K562 (cell line): ENCODE data around the gene RFX7. TPM values are rescaled to one million over a fixed set of nuclear protein-coding genes. Genes with fewer than 3 reads are reported as not detected.

Experiments
- CLOCK ChIP-seq: fragments of 250-450 bp; sonication (Bioruptor Pico); IDR thresholded peaks from 2 replicates; pipeline ENCODE4 v1.4.0; 2020; ENCODE audit warnings: mild to moderate bottlenecking, moderate library complexity, borderline replicate concordance
- DNMT1 ChIP-seq: fragments of 450-650 bp; IDR thresholded peaks from 2 replicates; pipeline ENCODE4 v1.6.1; 2016; ENCODE audit warnings: antibody characterized with exemption, mild to moderate bottlenecking
- HNRNPUL1 ChIP-seq: fragments of 200-400 bp; formaldehyde crosslinking; IDR thresholded peaks from 2 replicates; pipeline ENCODE4 v1.6.1; 2017; ENCODE audit warnings: low read length
- IFI16 ChIP-seq: fragments of 250-450 bp; sonication (Bioruptor Pico); IDR thresholded peaks from 2 replicates; pipeline ENCODE4 v2.1.2; 2022; ENCODE audit warnings: mild to moderate bottlenecking, inconsistent platforms
- MGA ChIP-seq: fragments of 450-650 bp; IDR thresholded peaks from 2 replicates; pipeline ENCODE4 v1.6.1; 2016; ENCODE audit warnings: mild to moderate bottlenecking, moderate library complexity
- PML ChIP-seq: IDR thresholded peaks from 2 replicates; pipeline ENCODE4 v1.6.1; 2012; ENCODE audit warnings: low read length, inconsistent platforms
- PRPF4 ChIP-seq: fragments of 200-400 bp; formaldehyde crosslinking; IDR thresholded peaks from one replicate; pipeline ENCODE4 v1.6.1; 2017; ENCODE audit warnings: low read length, low read depth, mild to moderate bottlenecking; ENCODE audit not compliant: insufficient read depth, poor library complexity, severe bottlenecking
- RAD21 ChIP-seq, 2 experiments: fragments of 250-450 bp in 1 of 2; fragments of 450-650 bp in 1 of 2; sonication (Bioruptor Pico) in 1 of 2; formaldehyde crosslinking in 1 of 2; IDR thresholded peaks in 1 of 2; conservative IDR thresholded peaks in 1 of 2; 2 replicates each; pipeline versions ENCODE4 v1.4.0 to v1.8.0; 2020 to 2022; ENCODE audit warnings: mild to moderate bottlenecking in 2 of 2, moderate library complexity in 1 of 2
- THRA ChIP-seq: fragments of 450-650 bp; IDR thresholded peaks from 2 replicates; pipeline ENCODE4 v1.6.1; 2017; ENCODE audit warnings: mild to moderate bottlenecking, moderate library complexity
- ZNF133 ChIP-seq: fragments of 250-450 bp; sonication (Bioruptor Pico); IDR thresholded peaks from 2 replicates; pipeline ENCODE4 v1.4.0; 2020; ENCODE audit warnings: mild to moderate bottlenecking
- ZNF707 ChIP-seq: fragments of 250-450 bp; sonication (Bioruptor Pico); conservative IDR thresholded peaks from 2 replicates; pipeline ENCODE4 v1.8.0; 2022; ENCODE audit warnings: inconsistent platforms, mild to moderate bottlenecking, moderate library complexity
- polyA plus RNA-seq, 8 experiments: library from polyadenylated mRNA; depleted of rRNA in 4 of 8; stranded (reverse) in 5 of 8; unstranded in 3 of 8; fragments of >200 nt; fragmentation: Nextera tagmentation in 2 of 8; fragmentation: Illumina TruSeq in 1 of 8; extraction: Ambion mirVana in 2 of 8; extraction: Trizol in 1 of 8; gene quantifications; 2 replicates each; pipeline versions ENCODE4 v1.2.1 to v1.2.3, GENCODE V29; 2011 to 2014; ENCODE audit warnings: inconsistent platforms in 1 of 8, missing spikeins in 1 of 8
- total RNA-seq, 7 experiments: library from RNA; depleted of rRNA in 6 of 7; stranded (reverse); fragments of >200 nt in 6 of 7; fragmentation: Illumina TruSeq in 2 of 7; extraction: Trizol in 2 of 7; gene quantifications; 2 replicates each; pipeline versions ENCODE4 v1.2.1 to v1.2.3, GENCODE V29; 2011 to 2021; ENCODE audit warnings: low replicate concordance in 1 of 7

The RFX7 gene
- total and polyA plus RNA-seq, 9 of the 15 experiments (the other 6 are each of a cell fraction or from before 2014, with no cell fraction given), result 2.4 to 17.9 (median 6.3) TPM

GRCh38 chr15:56243163-56244037 lies at the start of gene RFX7 (continued):
- TF ChIP-seq MGA (no peak), THRA (no peak), DNMT1 (no peak), PRPF4 (no peak), PML (no peak), IFI16 (no peak), RAD21 (CRISPR knock-in tag; conservative IDR thresholded peaks at IDR 0.05 in 1 of 2, IDR thresholded peaks at IDR 0.05 in 1 of 2) (0 out of 4 replicates have a peak, but pooled peaks of 1 of the 2 experiments have one; percentile 9), HNRNPUL1 (no peak), ZNF133 (no peak), ZNF707 (CRISPR knock-in tag) (no peak), CLOCK (no peak)
